Measurements from ENCODE around the gene MN1. TPM values are rescaled to one million over a fixed set of nuclear protein-coding genes. Genes with fewer than 3 reads are reported as not detected.

Gene MN1
- total RNA-seq, 1 donor from 2014 or later: 19.0 TPM

DNA sequence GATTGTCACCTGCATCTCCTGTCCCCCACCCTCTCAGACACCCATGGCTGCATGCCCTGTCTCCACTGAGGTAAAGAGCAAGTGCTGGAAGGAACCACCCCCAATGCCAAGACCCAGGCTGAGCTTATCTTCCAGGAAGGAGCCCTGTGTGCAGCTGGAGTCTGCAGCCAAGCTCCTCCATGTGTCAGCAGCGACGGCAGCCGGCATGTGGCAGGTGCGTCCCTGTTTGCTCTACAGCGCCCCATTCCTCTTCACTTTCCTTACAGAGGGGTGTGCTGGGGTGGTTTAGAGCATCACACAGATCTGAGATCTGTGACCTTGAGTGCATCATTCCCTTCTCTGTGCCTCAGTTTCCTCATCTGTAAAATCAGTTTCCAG lies 7.7 kb upstream of the MN1 start:
- TF ChIP-seq, protein P1, sequence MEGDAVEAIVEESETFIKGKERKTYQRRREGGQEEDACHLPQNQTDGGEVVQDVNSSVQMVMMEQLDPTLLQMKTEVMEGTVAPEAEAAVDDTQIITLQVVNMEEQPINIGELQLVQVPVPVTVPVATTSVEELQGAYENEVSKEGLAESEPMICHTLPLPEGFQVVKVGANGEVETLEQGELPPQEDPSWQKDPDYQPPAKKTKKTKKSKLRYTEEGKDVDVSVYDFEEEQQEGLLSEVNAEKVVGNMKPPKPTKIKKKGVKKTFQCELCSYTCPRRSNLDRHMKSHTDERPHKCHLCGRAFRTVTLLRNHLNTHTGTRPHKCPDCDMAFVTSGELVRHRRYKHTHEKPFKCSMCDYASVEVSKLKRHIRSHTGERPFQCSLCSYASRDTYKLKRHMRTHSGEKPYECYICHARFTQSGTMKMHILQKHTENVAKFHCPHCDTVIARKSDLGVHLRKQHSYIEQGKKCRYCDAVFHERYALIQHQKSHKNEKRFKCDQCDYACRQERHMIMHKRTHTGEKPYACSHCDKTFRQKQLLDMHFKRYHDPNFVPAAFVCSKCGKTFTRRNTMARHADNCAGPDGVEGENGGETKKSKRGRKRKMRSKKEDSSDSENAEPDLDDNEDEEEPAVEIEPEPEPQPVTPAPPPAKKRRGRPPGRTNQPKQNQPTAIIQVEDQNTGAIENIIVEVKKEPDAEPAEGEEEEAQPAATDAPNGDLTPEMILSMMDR (conservative IDR thresholded peaks at IDR 0.05): no peak
- Mint-ChIP-seq H3K27ac (ENCODE audit: unreplicated experiment) (no peak overlapping the region), H3K9me3 (no peaks in the 10 kb centered on the region), H3K4me3 (no peak overlapping the region), H3K36me3 (ENCODE audit: low read depth) (no peaks in the 10 kb centered on the region), H3K4me1 (peaks cover 11% of the 10 kb centered on the region), H3K27me3 (ENCODE audit: low read depth) (peaks cover 2% of the 10 kb centered on the region)
- no peak for DNase-seq (ENCODE audit: low read depth, low spot score)

DNA sequence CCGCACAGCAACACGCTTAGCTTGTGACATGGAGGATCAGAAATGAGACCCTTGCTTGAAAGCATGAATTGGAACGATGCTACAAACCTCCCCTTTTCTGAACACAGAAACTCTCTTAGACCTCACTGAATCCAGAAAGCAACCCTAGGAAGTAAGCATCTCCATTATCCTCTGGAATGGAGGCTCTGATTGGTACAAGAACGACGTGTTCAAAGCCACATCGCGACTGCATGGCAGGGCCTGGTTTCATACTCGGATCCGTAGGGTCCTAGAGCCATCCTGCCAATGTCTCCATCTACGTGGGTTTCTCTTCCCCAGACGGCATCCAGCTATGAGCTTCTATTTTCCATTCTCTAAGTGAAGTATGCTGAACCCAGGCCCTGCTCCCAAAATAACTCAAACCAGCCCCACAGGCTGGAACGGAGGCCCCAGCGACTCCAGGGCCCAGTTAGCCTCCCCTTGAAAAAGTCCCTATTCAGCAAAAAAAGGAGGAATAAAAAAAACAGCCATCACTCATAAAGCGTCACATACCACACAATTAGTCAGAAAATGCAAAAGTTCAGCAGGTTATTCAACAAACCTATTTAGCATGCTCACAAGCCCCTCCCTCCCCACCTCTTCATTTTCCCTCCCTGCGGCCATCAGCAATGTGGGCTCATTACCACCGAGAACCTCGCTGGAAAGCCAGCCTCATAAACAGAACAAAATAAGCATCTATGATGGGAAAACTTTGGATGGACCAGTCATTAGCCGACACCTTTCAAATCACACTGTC lies 7.1 kb upstream of the MN1 start:
- TF ChIP-seq, protein P1 (conservative IDR thresholded peaks at IDR 0.05): no peak
- Mint-ChIP-seq H3K4me3 (no peak overlapping the region), H3K36me3 (ENCODE audit: low read depth) (no peaks in the 10 kb centered on the region), H3K4me1 (peaks cover 16% of the 10 kb centered on the region), H3K27ac (ENCODE audit: unreplicated experiment) (no peak overlapping the region), H3K9me3 (no peaks in the 10 kb centered on the region), H3K27me3 (ENCODE audit: low read depth) (peaks cover 2% of the 10 kb centered on the region)
- DNase-seq (ENCODE audit: low read depth, low spot score): no peak

DNA sequence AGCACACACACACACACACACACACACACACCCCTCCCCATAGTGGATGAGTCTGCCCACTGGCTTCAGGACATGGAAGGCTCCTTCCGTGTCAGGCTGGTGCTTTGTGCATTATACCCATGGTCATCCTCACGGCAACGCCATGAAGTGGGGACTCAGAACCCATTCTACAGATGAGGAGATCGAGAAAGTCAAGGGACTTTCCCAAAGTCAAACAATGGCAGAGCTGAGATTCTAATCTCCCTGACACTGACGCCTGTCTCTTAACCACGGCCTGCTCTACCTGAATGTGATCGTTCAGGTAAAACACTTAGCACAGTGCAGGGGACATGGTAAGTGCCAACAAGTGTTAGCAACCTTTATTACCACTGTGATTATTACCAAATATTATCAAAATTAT lies 4.3 kb upstream of the MN1 start:
- no peak for DNase-seq (ENCODE audit: low read depth, low spot score)
- no peaks in the 10 kb centered on the region for H3K36me3 Mint-ChIP-seq (ENCODE audit: low read depth)
- H3K4me1 Mint-ChIP-seq: peaks cover 33% of the 10 kb centered on the region
- no peaks in the 10 kb centered on the region for H3K9me3 Mint-ChIP-seq
- peak overlapping the region; percentile 50 for H3K4me3 Mint-ChIP-seq
- no peak overlapping the region for H3K27ac Mint-ChIP-seq (ENCODE audit: unreplicated experiment)
- H3K27me3 Mint-ChIP-seq (ENCODE audit: low read depth): peaks cover 8% of the 10 kb centered on the region
- TF ChIP-seq, protein P1 (conservative IDR thresholded peaks at IDR 0.05): no peak

DNA sequence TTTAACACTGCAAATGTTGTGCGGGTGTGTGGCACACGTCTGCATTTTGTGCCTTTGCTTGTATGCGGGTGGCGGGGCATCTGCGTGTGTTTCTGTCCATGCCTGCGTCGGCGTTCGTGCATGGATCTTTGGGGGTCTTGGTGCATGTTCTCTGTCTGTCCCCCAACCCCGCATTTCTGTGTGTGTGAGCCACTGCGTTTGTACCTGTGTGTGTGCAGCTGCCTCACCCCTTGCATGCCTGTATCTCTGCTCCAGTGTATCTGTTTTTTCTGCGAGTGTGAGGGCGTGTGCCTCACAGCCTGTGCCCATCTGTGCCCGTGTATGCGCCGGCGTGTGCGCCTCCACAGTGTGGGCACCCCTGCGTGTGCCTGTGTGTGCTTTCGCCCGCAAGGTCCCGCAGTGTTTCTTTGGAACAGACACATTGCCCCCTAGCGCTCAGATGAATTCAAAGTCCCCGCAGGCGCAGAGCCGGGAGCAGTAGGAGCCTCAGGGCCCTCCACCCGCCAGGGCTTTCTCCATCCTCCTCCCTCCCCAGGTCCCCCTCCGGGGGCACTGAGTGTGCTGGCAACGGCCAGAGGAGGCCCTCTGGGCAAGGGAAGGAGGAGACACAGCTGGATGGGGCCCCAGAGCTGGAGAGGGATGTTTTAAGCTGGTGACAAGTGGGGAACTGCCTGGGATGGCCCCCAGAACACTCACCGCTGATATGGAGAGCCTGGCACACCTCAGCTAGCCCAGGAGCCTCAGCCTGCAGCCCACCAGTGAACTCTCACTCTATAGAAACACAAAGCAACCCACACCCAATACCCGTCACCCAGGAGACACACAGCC lies 3.1 kb upstream of the MN1 start:
- no peak overlapping the region for H3K27ac Mint-ChIP-seq (ENCODE audit: unreplicated experiment)
- H3K4me1 Mint-ChIP-seq: peaks cover 33% of the 10 kb centered on the region
- peaks cover 9% of the 10 kb centered on the region for H3K27me3 Mint-ChIP-seq (ENCODE audit: low read depth)
- DNase-seq (ENCODE audit: low read depth, low spot score): peak; percentile 78
- TF ChIP-seq, protein P1 (conservative IDR thresholded peaks at IDR 0.05): peak; percentile 74
- no peaks in the 10 kb centered on the region for H3K9me3 Mint-ChIP-seq
- H3K36me3 Mint-ChIP-seq (ENCODE audit: low read depth): no peaks in the 10 kb centered on the region
- H3K4me3 Mint-ChIP-seq: peak overlapping the region; percentile 84

DNA sequence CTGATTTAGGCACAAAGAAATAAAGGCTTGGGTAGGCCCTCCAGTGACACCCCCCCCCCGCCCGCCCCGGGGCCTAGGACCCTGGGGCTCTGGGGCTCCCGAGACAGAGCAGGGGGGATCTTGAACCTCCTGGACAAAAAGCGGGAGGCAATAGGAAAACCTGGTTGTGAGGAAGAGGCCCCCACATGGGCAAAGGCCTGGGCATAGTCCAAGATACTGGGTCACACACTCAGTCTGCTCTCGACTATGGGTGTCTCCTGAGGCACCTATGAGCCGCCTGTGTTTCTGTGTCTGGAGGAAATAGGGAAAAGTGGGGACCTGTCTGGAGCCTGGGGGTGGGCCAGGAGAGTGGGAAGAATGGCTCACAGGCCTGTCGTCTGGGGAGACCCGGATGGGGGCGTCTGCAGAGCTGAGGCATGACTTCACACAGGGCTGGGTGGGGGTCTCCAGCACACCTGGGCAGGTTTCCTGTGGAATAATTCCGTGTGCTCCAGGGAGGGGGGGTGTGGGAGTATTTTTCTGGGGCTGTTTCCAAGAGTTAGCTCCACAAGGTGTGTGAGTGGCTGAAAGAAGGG lies 2.4 kb upstream of the MN1 start:
- Mint-ChIP-seq H3K27me3 (ENCODE audit: low read depth) (peaks cover 15% of the 10 kb centered on the region), H3K4me1 (peaks cover 35% of the 10 kb centered on the region), H3K9me3 (no peaks in the 10 kb centered on the region), H3K27ac (ENCODE audit: unreplicated experiment) (no peak overlapping the region), H3K36me3 (ENCODE audit: low read depth) (no peaks in the 10 kb centered on the region), H3K4me3 (peak overlapping the region; percentile 84)
- no peak for DNase-seq (ENCODE audit: low read depth, low spot score)
- TF ChIP-seq, protein P1 (conservative IDR thresholded peaks at IDR 0.05): no peak
